ENCODE results near the gene ECM2.

DNA sequence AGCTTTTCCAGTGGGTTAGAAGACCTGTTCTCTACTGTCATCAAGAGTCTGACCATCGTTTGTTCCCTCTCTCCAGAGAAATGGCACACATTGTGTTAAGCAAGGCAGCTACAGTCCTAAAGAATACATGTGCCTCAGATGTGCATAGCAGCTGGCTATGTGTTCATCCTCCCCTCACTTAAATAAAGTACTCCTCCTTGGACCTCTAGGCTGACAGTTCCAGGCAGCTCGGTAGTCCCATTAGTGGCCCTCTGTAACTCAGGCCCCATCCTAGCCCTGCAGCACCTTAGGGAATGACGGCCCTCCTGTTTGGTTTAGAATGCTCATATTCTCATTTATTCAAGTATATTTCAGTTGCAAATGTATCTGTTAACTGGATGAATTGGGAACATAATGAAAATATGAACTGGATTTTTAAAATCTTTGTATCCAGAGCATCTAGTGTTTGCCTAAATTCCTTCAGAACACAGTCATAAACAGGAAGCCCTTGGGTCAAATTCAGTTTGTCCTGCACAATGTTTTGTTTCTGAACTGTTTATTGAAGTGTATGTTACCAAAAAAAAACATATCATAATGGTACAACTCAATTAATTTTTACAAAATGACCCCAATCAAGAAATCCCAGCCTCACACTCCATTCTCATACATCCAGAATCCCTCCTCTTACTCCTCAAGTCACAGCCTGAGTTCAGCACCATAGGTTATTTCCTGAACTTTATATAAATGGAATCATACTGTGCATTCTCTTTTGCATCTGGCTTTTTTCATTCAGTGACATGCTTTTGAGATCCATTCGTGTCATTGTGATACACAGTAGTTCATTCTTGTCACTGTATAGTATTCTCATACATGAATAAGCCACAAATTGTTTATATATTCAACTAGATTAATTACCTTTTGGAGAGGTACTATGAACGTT is 51.9 kb downstream of the ECM2 start:
- TF ChIP-seq CTCF (conservative IDR thresholded peaks at IDR 0.05 in 1 of 2, IDR thresholded peaks at IDR 0.05 in 1 of 2; ENCODE audit: low read depth in 1 of 2, low read length in 2 of 2) (no peak), EZH2 (IDR thresholded peaks at IDR 0.05; ENCODE audit: low read length, missing control alignments) (no peak)
